ENCODE results near the gene DTNB. TPM values are rescaled to one million over a fixed set of nuclear protein-coding genes. Genes with fewer than 3 reads are reported as not detected.

The DTNB gene
- polyA plus RNA-seq, 1 of the 3 experiments (the other 2 are of a cell fraction) = 15.3 TPM

DNA sequence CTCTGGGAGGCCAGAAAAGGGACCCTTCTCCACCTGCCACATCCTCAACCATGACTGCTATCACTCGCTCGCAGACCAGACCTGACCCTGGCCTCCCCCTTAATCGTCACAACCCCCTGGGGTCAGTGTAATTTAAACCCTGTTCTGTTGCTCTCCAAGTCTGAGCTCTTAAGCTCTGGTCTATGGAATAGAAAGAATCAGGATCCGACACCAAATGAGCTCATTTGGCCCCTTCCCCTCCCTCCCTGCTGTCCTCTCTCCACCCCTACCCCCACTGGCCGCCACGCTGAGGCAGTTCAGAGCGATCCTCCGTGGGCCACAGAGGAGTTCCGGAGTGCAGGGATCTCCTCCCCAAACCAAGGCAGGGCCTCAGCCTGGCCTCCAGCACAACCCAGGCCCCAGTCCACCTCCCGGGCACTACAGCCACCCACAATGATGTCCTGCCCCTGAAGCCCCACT lies 337.0 kb downstream of the DTNB start:
- H4K20me1 ChIP-seq (ENCODE audit: insufficient read depth) = peaks cover 84% of the 10 kb centered on the region
- CTCF ChIA-PET = interaction anchor here (1.2 to 11.3 kb wide), 6 partner anchors 10 to 79 kb away, joined by 3 to 117 read pairs (median 5); no protein-coding TSS in a partner anchor
- 90% methylated on average over 10 of the region's 10 CpGs for WGBS (ENCODE audit: low lambda C conversion rate)

DNA sequence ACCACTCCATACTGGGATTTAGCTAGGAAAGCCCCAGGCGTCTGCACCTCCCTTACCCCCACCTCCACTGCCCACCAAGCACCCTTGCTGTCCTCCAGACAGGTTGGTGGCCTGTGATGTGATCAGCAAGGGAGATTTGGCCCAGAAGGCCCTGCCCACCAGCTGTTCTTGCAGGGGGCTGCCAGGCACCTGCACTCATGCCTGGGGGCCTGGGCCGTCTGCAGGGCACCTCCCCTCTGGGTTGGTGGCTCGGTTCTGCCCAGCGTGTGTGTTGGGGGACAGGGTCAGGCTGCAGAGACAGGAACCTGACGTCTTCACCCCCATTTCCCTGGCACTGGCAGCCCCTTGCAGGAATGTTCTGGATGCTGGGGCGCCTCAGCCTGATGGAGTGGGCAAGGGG lies 337.4 kb downstream of the DTNB start:
- Histone ChIP-seq H3K9ac (no peak overlapping the region), H3K27ac (ENCODE audit: low read depth in 2 of 2, low read length in 1 of 2) (peak overlapping the region in 1 of 2 experiments; percentile 89; a peak in 2 of 4 replicates), H3K9me3 (no peaks in the 10 kb centered on the region), H4K20me1 (ENCODE audit: insufficient read depth) (peaks cover 88% of the 10 kb centered on the region), H3F3A (replicated peaks; ENCODE audit: insufficient read depth) (no peaks in the 10 kb centered on the region), H3K4me3 (ENCODE audit: low read depth in 2 of 2, low read length in 1 of 2) (no peak overlapping the region), H3K27me3 (ENCODE audit: insufficient read depth) (no peaks in the 10 kb centered on the region), H3K9me2 (no peaks in the 10 kb centered on the region), H3K79me2 (ENCODE audit: insufficient read depth) (peaks cover 20% of the 10 kb centered on the region; the same call in 1 of the 2 replicates), H3K4me2 (no peak overlapping the region), H3K36me3 (replicated peaks in 1 of 2; ENCODE audit: control insufficient read depth in 1 of 2, insufficient read depth in 2 of 2, low read length in 1 of 2) (peaks cover 0 to 3% of the 10 kb centered on the region in 2 experiments), H3K4me1 (ENCODE audit: control insufficient read depth in 1 of 2, insufficient read depth in 2 of 2, low read depth in 1 of 2, low read length in 1 of 2) (peaks cover 4 to 89% of the 10 kb centered on the region in 2 experiments; a peak in 2 of 4 replicates), H2AFZ (ENCODE audit: low read depth) (no peak overlapping the region)
- ChIA-PET CTCF (interaction anchor here (0.7 to 11.3 kb wide), 7 partner anchors 10 to 79 kb away, joined by 3 to 117 read pairs (median 5); no protein-coding TSS in a partner anchor), POLR2A (interaction anchor here (0.6 to 3.1 kb wide), 5 partner anchors 21 to 182 kb away, joined by 3 to 20 read pairs (median 5); no protein-coding TSS in a partner anchor)
- 68% methylated on average over 5 of the region's 6 CpGs for WGBS (ENCODE audit: low lambda C conversion rate)
- DNase-seq = peak; percentile 83
- TF ChIP-seq RAD21 (IDR thresholded peaks at IDR 0.05; ENCODE audit: low read length) (0 out of 2 replicates have a peak, but pooled peaks have one; percentile 9), SIN3A (IDR thresholded peaks at IDR 0.05; ENCODE audit: borderline replicate concordance, low read depth, low read length) (no peak), SMC3 (IDR thresholded peaks at IDR 0.05; ENCODE audit: low read depth, low read length) (no peak), GATA2 (CRISPR knock-in tag; IDR thresholded peaks at IDR 0.05) (peak; percentile 97), RCOR1 (IDR thresholded peaks at IDR 0.05; ENCODE audit: low read length) (peak; percentile 71), JUND (IDR thresholded peaks at IDR 0.05) (no peak), FOXJ3 (CRISPR knock-in tag; IDR thresholded peaks at IDR 0.05) (peak; percentile 90), TCF12 (IDR thresholded peaks at IDR 0.05) (no peak), CHD2 (IDR thresholded peaks at IDR 0.05; ENCODE audit: low read length, partially characterized antibody) (peak; percentile 49), EP300 (IDR thresholded peaks at IDR 0.05; ENCODE audit: borderline replicate concordance in 1 of 2, low read depth in 1 of 2, low read length in 1 of 2) (peak in 1 of 2 experiments; percentile 56; a peak in 1 of 4 replicates), YY1 (IDR thresholded peaks at IDR 0.05; ENCODE audit: low read depth) (no peak), RFX5 (IDR thresholded peaks at IDR 0.05; ENCODE audit: low read length) (no peak), MXI1 (IDR thresholded peaks at IDR 0.05; ENCODE audit: low read depth, low read length) (no peak)
- TF ChIP-seq, protein P1, sequence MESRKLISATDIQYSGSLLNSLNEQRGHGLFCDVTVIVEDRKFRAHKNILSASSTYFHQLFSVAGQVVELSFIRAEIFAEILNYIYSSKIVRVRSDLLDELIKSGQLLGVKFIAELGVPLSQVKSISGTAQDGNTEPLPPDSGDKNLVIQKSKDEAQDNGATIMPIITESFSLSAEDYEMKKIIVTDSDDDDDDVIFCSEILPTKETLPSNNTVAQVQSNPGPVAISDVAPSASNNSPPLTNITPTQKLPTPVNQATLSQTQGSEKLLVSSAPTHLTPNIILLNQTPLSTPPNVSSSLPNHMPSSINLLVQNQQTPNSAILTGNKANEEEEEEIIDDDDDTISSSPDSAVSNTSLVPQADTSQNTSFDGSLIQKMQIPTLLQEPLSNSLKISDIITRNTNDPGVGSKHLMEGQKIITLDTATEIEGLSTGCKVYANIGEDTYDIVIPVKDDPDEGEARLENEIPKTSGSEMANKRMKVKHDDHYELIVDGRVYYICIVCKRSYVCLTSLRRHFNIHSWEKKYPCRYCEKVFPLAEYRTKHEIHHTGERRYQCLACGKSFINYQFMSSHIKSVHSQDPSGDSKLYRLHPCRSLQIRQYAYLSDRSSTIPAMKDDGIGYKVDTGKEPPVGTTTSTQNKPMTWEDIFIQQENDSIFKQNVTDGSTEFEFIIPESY (IDR thresholded peaks at IDR 0.05; ENCODE audit: borderline replicate concordance, low read depth) = no peak
- TF ChIP-seq, protein P2, sequence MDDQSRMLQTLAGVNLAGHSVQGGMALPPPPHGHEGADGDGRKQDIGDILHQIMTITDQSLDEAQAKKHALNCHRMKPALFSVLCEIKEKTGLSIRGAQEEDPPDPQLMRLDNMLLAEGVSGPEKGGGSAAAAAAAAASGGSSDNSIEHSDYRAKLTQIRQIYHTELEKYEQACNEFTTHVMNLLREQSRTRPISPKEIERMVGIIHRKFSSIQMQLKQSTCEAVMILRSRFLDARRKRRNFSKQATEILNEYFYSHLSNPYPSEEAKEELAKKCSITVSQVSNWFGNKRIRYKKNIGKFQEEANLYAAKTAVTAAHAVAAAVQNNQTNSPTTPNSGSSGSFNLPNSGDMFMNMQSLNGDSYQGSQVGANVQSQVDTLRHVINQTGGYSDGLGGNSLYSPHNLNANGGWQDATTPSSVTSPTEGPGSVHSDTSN (IDR thresholded peaks at IDR 0.05) = no peak
- TF ChIP-seq, protein P3, sequence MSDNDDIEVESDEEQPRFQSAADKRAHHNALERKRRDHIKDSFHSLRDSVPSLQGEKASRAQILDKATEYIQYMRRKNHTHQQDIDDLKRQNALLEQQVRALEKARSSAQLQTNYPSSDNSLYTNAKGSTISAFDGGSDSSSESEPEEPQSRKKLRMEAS (IDR thresholded peaks at IDR 0.05; ENCODE audit: low read depth) = no peak

More for the DNA sequence above, 337.0 kb downstream of the DTNB start:
- Histone ChIP-seq H3K79me2 (ENCODE audit: insufficient read depth) (peaks cover 20% of the 10 kb centered on the region; the same call in 1 of the 2 replicates), H3K36me3 (replicated peaks in 1 of 2; ENCODE audit: control insufficient read depth in 1 of 2, insufficient read depth in 2 of 2, low read length in 1 of 2) (peaks cover 0 to 3% of the 10 kb centered on the region in 2 experiments), H3F3A (replicated peaks; ENCODE audit: insufficient read depth) (no peaks in the 10 kb centered on the region), H3K4me1 (ENCODE audit: control insufficient read depth in 1 of 2, insufficient read depth in 2 of 2, low read depth in 1 of 2, low read length in 1 of 2) (peaks cover 4 to 85% of the 10 kb centered on the region in 2 experiments; a peak in 2 of 4 replicates), H3K4me3 (ENCODE audit: low read depth in 2 of 2, low read length in 1 of 2) (no peak overlapping the region), H3K9me2 (no peaks in the 10 kb centered on the region), H3K27me3 (ENCODE audit: insufficient read depth) (no peaks in the 10 kb centered on the region), H3K9ac (no peak overlapping the region), H2AFZ (ENCODE audit: low read depth) (no peak overlapping the region), H3K27ac (ENCODE audit: low read depth in 2 of 2, low read length in 1 of 2) (peak overlapping the region in 1 of 2 experiments; percentile 89; a peak in 2 of 4 replicates), H3K9me3 (no peaks in the 10 kb centered on the region), H3K4me2 (no peak overlapping the region)
- POLR2A ChIA-PET = interaction anchor here (0.6 to 3.1 kb wide), 5 partner anchors 22 to 107 kb away, joined by 3 to 20 read pairs (median 5); no protein-coding TSS in a partner anchor
- peak; percentile 69 for DNase-seq
- TF ChIP-seq, protein P3 (IDR thresholded peaks at IDR 0.05; ENCODE audit: low read depth) = no peak
- no peak for TF ChIP-seq MEF2A (IDR thresholded peaks at IDR 0.05; ENCODE audit: borderline replicate concordance, low read depth)
- no peak for TF ChIP-seq POLR2AphosphoS5 (IDR thresholded peaks at IDR 0.05; ENCODE audit: low read depth, low read length)
- TF ChIP-seq NFIC (IDR thresholded peaks at IDR 0.05; ENCODE audit: borderline replicate concordance) = no peak
- no peak for TF ChIP-seq SIN3A (IDR thresholded peaks at IDR 0.05; ENCODE audit: borderline replicate concordance, low read depth, low read length)
- no peak for TF ChIP-seq EP300 (IDR thresholded peaks at IDR 0.05; ENCODE audit: borderline replicate concordance in 1 of 2, low read depth in 1 of 2, low read length in 1 of 2)
- TF ChIP-seq FOXM1 (IDR thresholded peaks at IDR 0.05; ENCODE audit: low read depth) = no peak
- no peak for TF ChIP-seq JUND (IDR thresholded peaks at IDR 0.05)
- TF ChIP-seq, protein P4, sequence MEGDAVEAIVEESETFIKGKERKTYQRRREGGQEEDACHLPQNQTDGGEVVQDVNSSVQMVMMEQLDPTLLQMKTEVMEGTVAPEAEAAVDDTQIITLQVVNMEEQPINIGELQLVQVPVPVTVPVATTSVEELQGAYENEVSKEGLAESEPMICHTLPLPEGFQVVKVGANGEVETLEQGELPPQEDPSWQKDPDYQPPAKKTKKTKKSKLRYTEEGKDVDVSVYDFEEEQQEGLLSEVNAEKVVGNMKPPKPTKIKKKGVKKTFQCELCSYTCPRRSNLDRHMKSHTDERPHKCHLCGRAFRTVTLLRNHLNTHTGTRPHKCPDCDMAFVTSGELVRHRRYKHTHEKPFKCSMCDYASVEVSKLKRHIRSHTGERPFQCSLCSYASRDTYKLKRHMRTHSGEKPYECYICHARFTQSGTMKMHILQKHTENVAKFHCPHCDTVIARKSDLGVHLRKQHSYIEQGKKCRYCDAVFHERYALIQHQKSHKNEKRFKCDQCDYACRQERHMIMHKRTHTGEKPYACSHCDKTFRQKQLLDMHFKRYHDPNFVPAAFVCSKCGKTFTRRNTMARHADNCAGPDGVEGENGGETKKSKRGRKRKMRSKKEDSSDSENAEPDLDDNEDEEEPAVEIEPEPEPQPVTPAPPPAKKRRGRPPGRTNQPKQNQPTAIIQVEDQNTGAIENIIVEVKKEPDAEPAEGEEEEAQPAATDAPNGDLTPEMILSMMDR (IDR thresholded peaks at IDR 0.05) = no peak
- TF ChIP-seq GATA2 (CRISPR knock-in tag; IDR thresholded peaks at IDR 0.05) = no peak
- no peak for TF ChIP-seq RCOR1 (IDR thresholded peaks at IDR 0.05; ENCODE audit: low read length)

Data from SK-N-SH (cell line).